CD14-positive monocyte (primary cell): ENCODE measurements around the gene SPEN. TPM values are rescaled to one million over a fixed set of nuclear protein-coding genes. Genes with fewer than 3 reads are reported as not detected.
A peak's percentile ranks its signal among the peaks of the same experiment; 100 is the strongest.

Experiments
- DNase-seq, 3 donors: peaks; one replicate each; pipeline ENCODE4 v3.0.0-alpha.2; 2011 to 2022
- H2AFZ ChIP-seq: 2 replicates; pipeline ENCODE4 v1.6.0; 2012; ENCODE audit warnings: mild to moderate bottlenecking, low read depth, low read length, inconsistent platforms; ENCODE audit not compliant: insufficient read depth, poor library complexity, severe bottlenecking
- H3K27ac ChIP-seq, 2 donors: 1 replicate in 1 of 2; 2 replicates in 1 of 2; pipeline ENCODE4 v1.5.1; 2012 to 2013; ENCODE audit warnings: low read length in 2 of 2, control low read depth in 1 of 2, inconsistent platforms in 1 of 2, low read depth in 1 of 2, mild to moderate bottlenecking in 1 of 2
- H3K27me3 ChIP-seq, 2 donors: one replicate each; pipeline versions ENCODE4 v1.6.0 to v1.6.1; 2011 to 2013; ENCODE audit warnings: low read length in 2 of 2; ENCODE audit not compliant: control insufficient read depth in 2 of 2, insufficient read depth in 2 of 2
- H3K36me3 ChIP-seq, 2 donors: replicated peaks in 1 of 2; 1 replicate in 1 of 2; 2 replicates in 1 of 2; pipeline versions ENCODE4 v1.5.1 to v1.6.1; 2012 to 2013; ENCODE audit warnings: low read length in 2 of 2, control low read depth in 1 of 2, inconsistent platforms in 1 of 2, mild to moderate bottlenecking in 1 of 2; ENCODE audit not compliant: insufficient read depth in 2 of 2, control insufficient read depth in 1 of 2
- H3K4me1 ChIP-seq, 2 donors: 1 replicate in 1 of 2; 2 replicates in 1 of 2; pipeline versions ENCODE4 v1.5.1 to v1.6.1; 2012 to 2013; ENCODE audit warnings: low read length in 2 of 2, control low read depth in 1 of 2, inconsistent platforms in 1 of 2, mild to moderate bottlenecking in 1 of 2, moderate library complexity in 1 of 2; ENCODE audit not compliant: insufficient read depth in 2 of 2, control insufficient read depth in 1 of 2
- H3K4me2 ChIP-seq: replicated peaks from 2 replicates; pipeline ENCODE3; 2012; ENCODE audit warnings: low read length, moderate library complexity, mild to moderate bottlenecking; ENCODE audit not compliant: poor library complexity, severe bottlenecking; ENCODE audit errors: extremely low read depth
- H3K4me3 ChIP-seq, 3 experiments: fragments of 200-600 bp in 1 of 3; sonication (generic) in 1 of 3; replicated peaks in 1 of 3; 1 replicate in 2 of 3; 2 replicates in 1 of 3; pipeline ENCODE4 v1.5.1; 2011 to 2013; ENCODE audit warnings: low read length in 3 of 3, mild to moderate bottlenecking in 3 of 3, control low read depth in 2 of 3, low read depth in 2 of 3, inconsistent platforms in 1 of 3, moderate library complexity in 1 of 3
- H3K79me2 ChIP-seq: 2 replicates; pipeline ENCODE4 v1.6.0; 2012; ENCODE audit warnings: mild to moderate bottlenecking, control low read depth, inconsistent platforms, low read length, moderate library complexity; ENCODE audit not compliant: insufficient read depth
- H3K9ac ChIP-seq: 2 replicates; pipeline ENCODE4 v1.6.0; 2017; ENCODE audit warnings: low read length, mild to moderate bottlenecking; ENCODE audit not compliant: insufficient read depth, poor library complexity, severe bottlenecking
- H3K9me3 ChIP-seq, 2 donors: replicated peaks in 1 of 2; 1 replicate in 1 of 2; 2 replicates in 1 of 2; pipeline versions ENCODE4 v1.5.1 to v1.6.1; 2012 to 2013; ENCODE audit warnings: low read length in 2 of 2, control low read depth in 1 of 2; ENCODE audit not compliant: control insufficient read depth in 1 of 2, insufficient read depth in 1 of 2
- H4K20me1 ChIP-seq: 2 replicates; pipeline ENCODE4 v1.6.0; 2012; ENCODE audit warnings: mild to moderate bottlenecking, low read length, control low read depth, moderate library complexity; ENCODE audit not compliant: insufficient read depth
- H3K27ac Mint-ChIP-seq, 7 donors: one replicate each; pipeline ENCODE4 v1.8.0; 2020; ENCODE audit warnings: mild to moderate bottlenecking in 7 of 7, mixed read lengths in 7 of 7, moderate library complexity in 6 of 7, inconsistent platforms in 2 of 7
- H3K27me3 Mint-ChIP-seq, 3 donors: one replicate each; pipeline ENCODE4 v1.8.0; 2021 to 2022; ENCODE audit warnings: low read depth in 3 of 3, mild to moderate bottlenecking in 3 of 3, mixed read lengths in 3 of 3, moderate library complexity in 3 of 3, inconsistent platforms in 1 of 3
- H3K36me3 Mint-ChIP-seq, 2 donors: one replicate each; pipeline ENCODE4 v1.8.0; 2020; ENCODE audit warnings: mixed read lengths in 2 of 2, inconsistent platforms in 1 of 2, mild to moderate bottlenecking in 1 of 2
- H3K4me1 Mint-ChIP-seq: one replicate; pipeline ENCODE4 v1.8.0; 2020; ENCODE audit warnings: mild to moderate bottlenecking, mixed read lengths
- H3K4me3 Mint-ChIP-seq, 2 donors: one replicate each; pipeline ENCODE4 v1.8.0; 2020; ENCODE audit warnings: mild to moderate bottlenecking in 2 of 2, mixed read lengths in 2 of 2, moderate library complexity in 1 of 2
- H3K9me3 Mint-ChIP-seq, 7 donors: one replicate each; pipeline ENCODE4 v1.8.0; 2020 to 2022; ENCODE audit warnings: mixed read lengths in 7 of 7, mild to moderate bottlenecking in 6 of 7, moderate library complexity in 6 of 7, inconsistent platforms in 2 of 7
- CTCF ChIP-seq: fragments of 200-600 bp; IDR thresholded peaks from one replicate; pipeline ENCODE4 v1.8.0; 2022; ENCODE audit warnings: antibody characterized with exemption, mild to moderate bottlenecking
- WGBS: methylation state at CpG from one replicate; pipeline ENCODE4 v1.1.5; 2013; ENCODE audit warnings: missing lambda C conversion rate; ENCODE audit not compliant: insufficient coverage; 5-methylcytosine and 5-hydroxymethylcytosine counted together
- intact Hi-C, 2 donors: fragments of 100-400 bp; cut with micrococcal nuclease; formaldehyde crosslinking; loops; one replicate each; pipeline versions ENCODE4 v1.15.0 to v1.15.1; 2023
- polyA plus RNA-seq, 3 donors: library from polyadenylated mRNA; depleted of rRNA in 1 of 3; unstranded in 2 of 3; stranded (reverse) in 1 of 3; fragments of 300-500 nt in 2 of 3; fragments of >200 nt in 1 of 3; fragmentation: Illumina TruSeq in 2 of 3; gene quantifications; 1 replicate in 2 of 3; 2 replicates in 1 of 3; pipeline ENCODE4 v1.2.3, GENCODE V29; 2012 to 2021

Gene SPEN
- polyA plus RNA-seq, 3 donors, result 3.1 to 30.9 (median 6.1) TPM

- peaks cover 58 to 80% of the 10 kb centered on the region in 2 donors for H3K36me3 Mint-ChIP-seq
- no peaks in the 10 kb centered on the region for H3K9me3 ChIP-seq
- no peaks in the 10 kb centered on the region for H3K27me3 Mint-ChIP-seq
- peaks cover 44 to 50% of the 10 kb centered on the region in 2 donors for H3K4me1 ChIP-seq
- 100% methylated on average over 7 of the region's 10 CpGs for WGBS
- peaks cover 47% of the 10 kb centered on the region for H3K4me1 Mint-ChIP-seq
- DNase-seq, result no peak
- H3K27me3 ChIP-seq, result no peaks in the 10 kb centered on the region
- no peak overlapping the region for H2AFZ ChIP-seq
- H3K27ac Mint-ChIP-seq, result peak overlapping the region; percentile 70 to 97 (median 94)
- no peak overlapping the region for H3K9ac ChIP-seq
- no peak overlapping the region for H3K4me3 Mint-ChIP-seq
- TF ChIP-seq CTCF, result no peak
- peaks cover 47% of the 10 kb centered on the region for H3K79me2 ChIP-seq
- peaks cover 54 to 57% of the 10 kb centered on the region in 2 donors for H3K36me3 ChIP-seq
- H4K20me1 ChIP-seq, result peaks cover 94% of the 10 kb centered on the region
- peaks cover 0 to 2% (median 0%) of the 10 kb centered on the region in 7 donors for H3K9me3 Mint-ChIP-seq
- intact Hi-C loops, result loop anchor here in 1 of 2 donors (2.0 kb wide), 2 partner anchors 19 to 27 kb away; no protein-coding TSS in a partner anchor
- no peak overlapping the region for H3K4me3 ChIP-seq
- H3K4me2 ChIP-seq, result no peak overlapping the region
- peak overlapping the region; percentile 60 to 92 for H3K27ac ChIP-seq
Measured at GRCh38 chr1:15947382-15948090, 100.0 kb downstream of the SPEN start.

- Histone ChIP-seq H3K9me3 (no peaks in the 10 kb centered on the region), H4K20me1 (peaks cover 93% of the 10 kb centered on the region), H2AFZ (no peak overlapping the region), H3K36me3 (peaks cover 47 to 51% of the 10 kb centered on the region in 2 donors), H3K4me3 (no peak overlapping the region), H3K4me1 (peaks cover 50 to 56% of the 10 kb centered on the region in 2 donors), H3K4me2 (no peak overlapping the region), H3K9ac (no peak overlapping the region), H3K79me2 (peaks cover 48% of the 10 kb centered on the region), H3K27me3 (no peaks in the 10 kb centered on the region), H3K27ac (peak overlapping the region; percentile 60 to 92)
- intact Hi-C loops, result loop anchor here in 1 of 2 donors (2.0 kb wide), 2 partner anchors 19 to 27 kb away; no protein-coding TSS in a partner anchor
- H3K4me1 Mint-ChIP-seq, result peaks cover 52% of the 10 kb centered on the region
- H3K9me3 Mint-ChIP-seq, result peaks cover 0 to 2% (median 0%) of the 10 kb centered on the region in 7 donors
- H3K27me3 Mint-ChIP-seq, result no peaks in the 10 kb centered on the region
- no peak for DNase-seq
- TF ChIP-seq CTCF, result no peak
- peak overlapping the region; percentile 88 to 97 (median 94) for H3K27ac Mint-ChIP-seq
- 95% methylated on average over 16 of the region's 16 CpGs for WGBS
- no peak overlapping the region for H3K4me3 Mint-ChIP-seq
- H3K36me3 Mint-ChIP-seq, result peaks cover 53 to 75% of the 10 kb centered on the region in 2 donors
Measured at GRCh38 chr1:15948091-15948591, 100.6 kb downstream of the SPEN start.
